DND-41 (cell line): ENCODE results near the gene NANS.
A peak's percentile ranks its signal among the peaks of the same experiment; 100 is the strongest.

Experiments used
- ATAC-seq: fragments of 200-7000 bp; cut with Tn5 transposase; 3 replicates; pipeline ENCODE4 v1.9.1; 2021; ENCODE audit warnings: low read depth; ENCODE audit not compliant: insufficient read depth
- DNase-seq: peaks from one replicate; pipeline ENCODE4 v3.0.0-alpha.2; 2020
- H2AFZ ChIP-seq: 2 replicates; pipeline ENCODE4 v1.6.0; 2012; ENCODE audit warnings: low read depth, low read length
- H3K27ac ChIP-seq: 2 replicates; pipeline ENCODE4 v1.5.1; 2012; ENCODE audit warnings: low read length, inconsistent platforms
- H3K27me3 ChIP-seq: fragments of 200-600 bp; sonication (generic); 2 replicates; pipeline ENCODE4 v1.6.0; 2012; ENCODE audit warnings: low read length, mild to moderate bottlenecking, inconsistent platforms; ENCODE audit not compliant: insufficient read depth, poor library complexity
- H3K36me3 ChIP-seq: 2 replicates; pipeline ENCODE4 v1.5.1; 2012; ENCODE audit warnings: low read length, inconsistent platforms; ENCODE audit not compliant: insufficient read depth
- H3K4me1 ChIP-seq: 2 replicates; pipeline ENCODE4 v1.5.1; 2012; ENCODE audit warnings: mild to moderate bottlenecking, low read length; ENCODE audit not compliant: insufficient read depth
- H3K4me2 ChIP-seq: 2 replicates; pipeline ENCODE4 v1.6.0; 2012; ENCODE audit warnings: mild to moderate bottlenecking, moderate library complexity, low read length, inconsistent platforms; ENCODE audit not compliant: insufficient read depth
- H3K4me3 ChIP-seq, 2 experiments: fragments of 200-600 bp in 1 of 2; shearing (Covaris generic) in 1 of 2; 2 replicates each; pipeline ENCODE4 v1.5.1; 2012 to 2016; ENCODE audit warnings: inconsistent platforms in 2 of 2, low read length in 2 of 2, mild to moderate bottlenecking in 2 of 2, low read depth in 1 of 2, moderate library complexity in 1 of 2
- H3K79me2 ChIP-seq: 2 replicates; pipeline ENCODE4 v1.6.0; 2012; ENCODE audit warnings: low read length, inconsistent platforms; ENCODE audit not compliant: insufficient read depth
- H3K9ac ChIP-seq: 2 replicates; pipeline ENCODE4 v1.6.0; 2012; ENCODE audit warnings: low read depth, mild to moderate bottlenecking, inconsistent platforms, low read length, moderate library complexity
- H3K9me3 ChIP-seq: 2 replicates; pipeline ENCODE4 v1.5.1; 2012; ENCODE audit warnings: low read length, moderate library complexity, mild to moderate bottlenecking, inconsistent platforms; ENCODE audit not compliant: insufficient read depth, severe bottlenecking
- H4K20me1 ChIP-seq: 2 replicates; pipeline ENCODE4 v1.6.0; 2012; ENCODE audit warnings: low read length; ENCODE audit not compliant: insufficient read depth
- CTCF ChIP-seq: IDR thresholded peaks from 2 replicates; pipeline ENCODE4 v1.5.1; 2012; ENCODE audit warnings: borderline replicate concordance, low read length, moderate library complexity, mild to moderate bottlenecking; ENCODE audit not compliant: poor library complexity, severe bottlenecking; ENCODE audit errors: extremely low read depth
- EZH2 ChIP-seq: IDR thresholded peaks from 3 replicates; pipeline ENCODE4 v1.6.1; 2012; ENCODE audit warnings: borderline replicate concordance, low read depth, mild to moderate bottlenecking, moderate library complexity, low read length, inconsistent platforms; ENCODE audit not compliant: severe bottlenecking

Gene NANS

GRCh38 chr9:98009437-98009836, 47.1 kb upstream of the NANS start:
- TF ChIP-seq EZH2 (no peak), CTCF (no peak)
- Histone ChIP-seq H3K79me2 (peaks cover 65% of the 10 kb centered on the region), H3K4me1 (no peaks in the 10 kb centered on the region), H4K20me1 (peaks cover 76% of the 10 kb centered on the region), H2AFZ (no peak overlapping the region), H3K9me3 (no peaks in the 10 kb centered on the region), H3K36me3 (peaks cover 99% of the 10 kb centered on the region), H3K9ac (no peak overlapping the region), H3K27me3 (no peaks in the 10 kb centered on the region), H3K4me2 (no peak overlapping the region), H3K27ac (no peak overlapping the region), H3K4me3 (no peak overlapping the region)
- ATAC-seq (no peak), DNase-seq (no peak)

GRCh38 chr9:98009936-98010335, 46.6 kb upstream of the NANS start:
- no peak for TF ChIP-seq EZH2
- TF ChIP-seq CTCF, result no peak

GRCh38 chr9:98010445-98010844, 46.1 kb upstream of the NANS start:
- Histone ChIP-seq H3K27ac (no peak overlapping the region), H3K27me3 (no peaks in the 10 kb centered on the region), H2AFZ (no peak overlapping the region), H3K9me3 (no peaks in the 10 kb centered on the region), H3K36me3 (peaks cover 99% of the 10 kb centered on the region), H3K9ac (no peak overlapping the region), H3K4me3 (no peak overlapping the region), H3K4me1 (no peaks in the 10 kb centered on the region), H4K20me1 (peaks cover 72% of the 10 kb centered on the region), H3K4me2 (no peak overlapping the region), H3K79me2 (peaks cover 55% of the 10 kb centered on the region)
- DNase-seq (no peak), ATAC-seq (peak; percentile 47)
- TF ChIP-seq CTCF (no peak), EZH2 (no peak)

More at GRCh38 chr9:98009936-98010335, 46.6 kb upstream of the NANS start:
- no peaks in the 10 kb centered on the region for H3K9me3 ChIP-seq
- H3K79me2 ChIP-seq, result peaks cover 60% of the 10 kb centered on the region
- H3K27ac ChIP-seq, result no peak overlapping the region
- H2AFZ ChIP-seq, result no peak overlapping the region
- no peak overlapping the region for H3K9ac ChIP-seq
- H3K4me2 ChIP-seq, result no peak overlapping the region
- no peaks in the 10 kb centered on the region for H3K4me1 ChIP-seq
- H3K36me3 ChIP-seq, result peaks cover 99% of the 10 kb centered on the region
- H3K27me3 ChIP-seq, result no peaks in the 10 kb centered on the region
- H3K4me3 ChIP-seq, result no peak overlapping the region
- DNase-seq (no peak), ATAC-seq (no peak)
- peaks cover 74% of the 10 kb centered on the region for H4K20me1 ChIP-seq

GRCh38 chr9:98011122-98011521, 45.4 kb upstream of the NANS start:
- Histone ChIP-seq H3K27me3 (no peaks in the 10 kb centered on the region), H3K27ac (no peak overlapping the region), H3K4me2 (no peak overlapping the region), H4K20me1 (peaks cover 65% of the 10 kb centered on the region), H3K4me3 (no peak overlapping the region), H3K79me2 (peaks cover 48% of the 10 kb centered on the region), H3K4me1 (no peaks in the 10 kb centered on the region), H2AFZ (no peak overlapping the region), H3K9ac (no peak overlapping the region), H3K36me3 (peaks cover 98% of the 10 kb centered on the region), H3K9me3 (no peaks in the 10 kb centered on the region)
- ATAC-seq (no peak), DNase-seq (no peak)
- TF ChIP-seq EZH2 (no peak), CTCF (no peak)
